ENCODE data around the gene GOLGA8N. TPM values are rescaled to one million over a fixed set of nuclear protein-coding genes. Genes with fewer than 3 reads are reported as not detected.
"Not testable (repeated sequence)": the region's sequence is repeated elsewhere in the genome, so short reads cannot be mapped to it uniquely, and the experiment has no call there.

Gene GOLGA8N
- total and polyA plus RNA-seq, 2 of the 8 experiments (the other 6 are each of a cell fraction or from before 2014, with no cell fraction given), result 0.54 to 0.99 TPM

DNA sequence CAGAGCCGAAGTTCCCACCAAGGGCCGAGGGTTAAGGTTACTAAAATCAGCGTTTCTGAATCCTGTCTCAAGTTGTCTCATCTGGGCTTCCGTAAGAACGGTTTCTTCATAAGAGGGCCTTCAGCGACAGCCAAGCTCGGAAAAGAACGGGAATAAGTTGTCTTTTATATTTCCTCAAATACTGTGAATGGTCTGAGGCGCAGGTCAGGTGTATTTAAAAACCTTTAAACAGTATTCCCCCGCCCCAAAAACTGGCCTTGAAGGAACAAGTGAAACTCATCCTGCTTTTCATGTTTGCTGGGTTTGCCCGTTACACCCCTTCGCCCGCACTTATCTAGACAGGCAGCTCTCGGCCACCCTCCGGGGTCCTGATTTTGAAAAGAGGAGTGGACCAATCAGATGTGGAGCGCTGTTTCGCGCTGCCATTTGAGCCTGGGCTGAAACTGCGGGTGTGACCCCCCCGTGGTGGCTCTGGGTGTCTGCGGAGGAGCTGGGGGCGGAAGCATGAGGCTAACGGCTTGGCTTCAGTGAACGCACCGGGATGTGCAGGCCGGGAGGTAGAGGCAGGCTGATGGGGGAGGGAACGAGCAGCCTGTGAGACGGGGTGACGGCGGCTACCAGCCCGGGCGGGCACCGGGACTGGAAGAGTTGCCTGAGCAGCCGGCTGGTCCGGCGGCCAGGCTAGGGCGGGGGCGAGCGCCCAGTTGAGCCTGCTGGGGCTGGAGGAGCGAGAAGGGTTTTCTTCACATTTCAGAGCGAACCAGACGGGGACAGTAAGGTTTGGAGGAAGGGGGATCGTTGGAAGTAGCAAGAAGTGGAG lies 22.0 kb downstream of the GOLGA8N start, which contains the start of gene ARHGAP11A:
TSS of gene ARHGAP11A (plus strand) at position 454 of the 820 bp plus-strand sequence. CDS start 708 bp downstream, outside the sequence.
- FAIRE-seq; H4K8ac ChIP-seq (ENCODE audit: extremely low read depth, insufficient read depth, low read length); H3K4me1 ChIP-seq (replicated peaks in 1 of 4; ENCODE audit: control insufficient read depth in 3 of 4, insufficient read depth in 4 of 4, low read length in 3 of 4); CTCF ChIA-PET (ENCODE audit: partially characterized antibody); H2BK120ac ChIP-seq (replicated peaks; ENCODE audit: low read depth, low read length); H3K36me3 ChIP-seq (ENCODE audit: control insufficient read depth in 2 of 4, insufficient read depth in 4 of 4, low read length in 3 of 4); H3K23ac ChIP-seq (ENCODE audit: insufficient read length); H3K79me1 ChIP-seq (ENCODE audit: low read depth, low read length); H2BK15ac ChIP-seq (ENCODE audit: low read length); H4K20me1 ChIP-seq (replicated peaks in 1 of 2; ENCODE audit: control insufficient read depth in 1 of 2, insufficient read depth in 2 of 2, low read length in 2 of 2); H2AK5ac ChIP-seq (ENCODE audit: low read depth, low read length); H3K23me2 ChIP-seq (ENCODE audit: low read depth, low read length); H3K27me3 ChIP-seq (replicated peaks in 1 of 4; ENCODE audit: control insufficient read depth in 3 of 4, extremely low read depth in 1 of 4, insufficient read depth in 3 of 4, low read length in 3 of 4); H3K56ac ChIP-seq (replicated peaks; ENCODE audit: insufficient read length, low read depth, low read length); POLR2A ChIA-PET (ENCODE audit: partially characterized antibody); H4K91ac ChIP-seq (replicated peaks; ENCODE audit: insufficient read length, low read length); H3K4ac ChIP-seq (replicated peaks; ENCODE audit: insufficient read length, low read depth, low read length); H2BK20ac ChIP-seq (ENCODE audit: low read length); H3K9me3 ChIP-seq (ENCODE audit: insufficient read depth in 2 of 2, low read depth in 1 of 2, low read length in 1 of 2); H2BK5ac ChIP-seq (ENCODE audit: low read depth, low read length); H2BK12ac ChIP-seq (ENCODE audit: low read depth, low read length): not testable (repeated sequence)
- H3K9ac ChIP-seq (replicated peaks in 1 of 4; ENCODE audit: extremely low read depth in 1 of 4, low read depth in 3 of 4, low read length in 3 of 4), result peak within 1 kb of the TSS; percentile 15 to 92 (median 55); a peak in 5 of 7 replicates
- peaks cover 0 to 38% of the 10 kb centered on the region in 2 experiments; a peak in 2 of 4 replicates for H3K79me2 ChIP-seq (ENCODE audit: control insufficient read depth in 1 of 2, insufficient read depth in 2 of 2, low read length in 2 of 2)
- peak within 1 kb of the TSS; percentile 77 for H3K14ac ChIP-seq (ENCODE audit: insufficient read length)
- peak; percentile 21 to 82 for DNase-seq (ENCODE audit: low read depth in 1 of 2, low spot score in 2 of 2)
- 0 out of 2 replicates have a peak within 1 kb of the TSS, but pooled peaks have one; percentile 76 for H2AFZ ChIP-seq (ENCODE audit: low read length)
- H3K4me3 ChIP-seq (ENCODE audit: extremely low read depth in 1 of 4, insufficient read depth in 2 of 4, low read depth in 3 of 4, low read length in 4 of 4), result peak within 1 kb of the TSS; percentile 54 to 95 (median 74)
- 1% methylated on average over 23 of the region's 43 CpGs; no CpG with 5 or more reads in 1 of the 2 experiments for WGBS, 2 experiments (ENCODE audit: extremely low coverage in 1 of 2, insufficient coverage in 1 of 2, insufficient read length in 1 of 2, insufficient replicate concordance in 2 of 2, low coverage in 1 of 2, low lambda C conversion rate in 2 of 2, missing lambda C conversion rate in 1 of 2)
- TF ChIP-seq SP4 (IDR thresholded peaks at IDR 0.05; ENCODE audit: low read length), result peak; percentile 76; the same call in 1 of the 2 replicates
- TF ChIP-seq SIN3A (conservative IDR thresholded peaks at IDR 0.05 in 1 of 2, IDR thresholded peaks at IDR 0.05 in 1 of 2; ENCODE audit: low read depth in 1 of 2, low read length in 2 of 2), result 0 out of 4 replicates have a peak, but pooled peaks of 1 of the 2 experiments have one; percentile 25
- TF ChIP-seq TBP (IDR thresholded peaks at IDR 0.05; ENCODE audit: low read depth, low read length), result peak; percentile 2; the same call in 1 of the 2 replicates
- 0 out of 2 replicates have a peak, but pooled peaks have one; percentile 48 for TF ChIP-seq PHF8 (conservative IDR thresholded peaks at IDR 0.05; ENCODE audit: low read depth, low read length)
- peak; percentile 31 for TF ChIP-seq KDM4A (IDR thresholded peaks at IDR 0.05; ENCODE audit: low read depth, low read length, severe bottlenecking)
- peak within 1 kb of the TSS; percentile 71 for H3K18ac ChIP-seq (ENCODE audit: extremely low read depth, low read length)
- peak within 1 kb of the TSS; percentile 57 for H4K5ac ChIP-seq (ENCODE audit: insufficient read length, low read depth, low read length)
- H3K27ac ChIP-seq (ENCODE audit: low read depth, low read length), result peak within 1 kb of the TSS; percentile 43; the same call in 1 of the 2 replicates
- H3K4me2 ChIP-seq (ENCODE audit: insufficient read depth in 1 of 2, low read depth in 2 of 2, low read length in 2 of 2), result peak within 1 kb of the TSS; percentile 66 to 72

Measured in H1 (cell line).